GM12892 (cell line): ENCODE data around the gene CSTPP1.

Source experiments
- POLR2A ChIP-seq: IDR thresholded peaks from 2 replicates; pipeline ENCODE4 v1.6.1; 2011; ENCODE audit warnings: low read depth, low read length, control low read depth
- TAF1 ChIP-seq: IDR thresholded peaks from 2 replicates; pipeline ENCODE4 v1.6.1; 2011; ENCODE audit warnings: low read depth, mild to moderate bottlenecking, control low read depth, low read length, borderline replicate concordance

DNA sequence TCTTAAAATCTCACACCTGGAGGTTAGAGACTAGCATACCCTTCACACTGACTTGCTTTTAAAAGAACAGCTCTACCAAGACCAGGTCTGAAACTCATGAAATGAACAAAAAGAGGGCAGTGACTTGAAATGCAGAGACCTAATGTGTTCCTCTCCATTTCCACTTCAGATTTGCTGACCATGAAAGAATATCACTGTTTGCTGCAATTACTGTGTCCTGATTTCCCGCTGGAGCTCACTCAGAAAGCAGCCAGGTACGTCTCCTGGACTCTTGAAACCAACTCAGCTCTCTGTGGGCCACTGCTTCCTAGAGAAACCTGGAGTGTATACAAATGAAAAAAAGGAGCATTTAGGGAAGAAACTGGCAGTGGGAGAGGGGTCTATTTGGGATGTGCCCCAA, 200.9 kb downstream of the CSTPP1 start:
- TF ChIP-seq POLR2A (no peak), TAF1 (no peak)
